CD4-positive, alpha-beta memory T cell (primary cell): ENCODE results near the gene PLEKHA3. TPM values are rescaled to one million over a fixed set of nuclear protein-coding genes. Genes with fewer than 3 reads are reported as not detected.
A peak's percentile ranks its signal among the peaks of the same experiment; 100 is the strongest.
"Not testable (repeated sequence)": the region's sequence is repeated elsewhere in the genome, so short reads cannot be mapped to it uniquely, and the experiment has no call there.

Source experiments
- CTCF ChIA-PET: fragments of 350-600 bp; sonication (Branson Sonifier 250); formaldehyde crosslinking; loops from one replicate; lab custom pipeline; 2021; ENCODE audit warnings: inconsistent platforms; ENCODE audit not compliant: partially characterized antibody; lab: Charles Lee
- POLR2A ChIA-PET: fragments of 350-600 bp; sonication (Branson Sonifier 250); formaldehyde crosslinking; loops from one replicate; lab custom pipeline; 2021; ENCODE audit not compliant: partially characterized antibody; lab: Charles Lee
- DNase-seq, 5 donors: peaks; one replicate each; pipeline versions ENCODE4 v3.0.0 to v3.0.0-alpha.2; 2020 to 2022; ENCODE audit warnings: mixed read lengths in 1 of 5
- H3K27ac ChIP-seq: one replicate; pipeline ENCODE4 v1.7.0; 2013; ENCODE audit warnings: low read depth, low read length
- H3K27me3 ChIP-seq: 2 replicates; pipeline ENCODE4 v1.7.0; 2013; ENCODE audit warnings: mild to moderate bottlenecking, low read length, moderate library complexity; ENCODE audit not compliant: insufficient read depth
- H3K36me3 ChIP-seq: 2 replicates; pipeline ENCODE4 v1.7.0; 2013; ENCODE audit warnings: mild to moderate bottlenecking, low read length, moderate library complexity; ENCODE audit not compliant: insufficient read depth
- H3K4me1 ChIP-seq: 2 replicates; pipeline ENCODE4 v1.7.0; 2013; ENCODE audit warnings: mild to moderate bottlenecking, low read length, moderate library complexity; ENCODE audit not compliant: insufficient read depth
- H3K4me3 ChIP-seq, 2 donors: one replicate each; pipeline ENCODE4 v1.7.0; 2013; ENCODE audit warnings: low read length in 2 of 2, mild to moderate bottlenecking in 1 of 2
- H3K9me3 ChIP-seq, 2 donors: one replicate each; pipeline ENCODE4 v1.7.0; 2013; ENCODE audit warnings: low read length in 2 of 2, control low read depth in 1 of 2; ENCODE audit not compliant: control insufficient read depth in 1 of 2
- H3K27ac Mint-ChIP-seq, 7 donors: one replicate each; pipeline ENCODE4 v1.8.0; 2020 to 2021; ENCODE audit warnings: mixed read lengths in 7 of 7, mild to moderate bottlenecking in 6 of 7, inconsistent platforms in 3 of 7, moderate library complexity in 3 of 7
- H3K27me3 Mint-ChIP-seq, 2 donors: one replicate each; pipeline ENCODE4 v1.8.0; 2020 to 2021; ENCODE audit warnings: mixed read lengths in 2 of 2
- H3K36me3 Mint-ChIP-seq, 2 donors: one replicate each; pipeline ENCODE4 v1.8.0; 2020 to 2021; ENCODE audit warnings: mixed read lengths in 2 of 2, inconsistent platforms in 1 of 2, mild to moderate bottlenecking in 1 of 2
- H3K4me1 Mint-ChIP-seq, 4 donors: one replicate each; pipeline ENCODE4 v1.8.0; 2020 to 2021; ENCODE audit warnings: mixed read lengths in 4 of 4, mild to moderate bottlenecking in 1 of 4
- H3K4me3 Mint-ChIP-seq, 8 donors: one replicate each; pipeline ENCODE4 v1.8.0; 2020 to 2021; ENCODE audit warnings: mixed read lengths in 8 of 8, mild to moderate bottlenecking in 7 of 8, moderate library complexity in 6 of 8, inconsistent platforms in 3 of 8
- H3K9me3 Mint-ChIP-seq, 8 donors: one replicate each; pipeline ENCODE4 v1.8.0; 2020 to 2021; ENCODE audit warnings: mixed read lengths in 8 of 8, mild to moderate bottlenecking in 5 of 8, inconsistent platforms in 3 of 8, moderate library complexity in 1 of 8
- intact Hi-C: fragments of 100-400 bp; cut with micrococcal nuclease; formaldehyde crosslinking; loops from one replicate; pipeline ENCODE4 v1.15.1; 2023
- polyA plus RNA-seq, 2 donors: library from polyadenylated mRNA; unstranded; fragments of 300-500 nt; fragmentation: Illumina TruSeq; gene quantifications; one replicate each; pipeline ENCODE4 v1.2.3, GENCODE V29; 2021
- total RNA-seq, 2 experiments: library from RNA; stranded (reverse); gene quantifications; one replicate each; pipeline ENCODE4 v1.2.3, GENCODE V29; 2021

The PLEKHA3 gene
- total and polyA plus RNA-seq, 4 experiments from 2014 or later: 28.8 to 35.8 (median 31.0) TPM

DNA sequence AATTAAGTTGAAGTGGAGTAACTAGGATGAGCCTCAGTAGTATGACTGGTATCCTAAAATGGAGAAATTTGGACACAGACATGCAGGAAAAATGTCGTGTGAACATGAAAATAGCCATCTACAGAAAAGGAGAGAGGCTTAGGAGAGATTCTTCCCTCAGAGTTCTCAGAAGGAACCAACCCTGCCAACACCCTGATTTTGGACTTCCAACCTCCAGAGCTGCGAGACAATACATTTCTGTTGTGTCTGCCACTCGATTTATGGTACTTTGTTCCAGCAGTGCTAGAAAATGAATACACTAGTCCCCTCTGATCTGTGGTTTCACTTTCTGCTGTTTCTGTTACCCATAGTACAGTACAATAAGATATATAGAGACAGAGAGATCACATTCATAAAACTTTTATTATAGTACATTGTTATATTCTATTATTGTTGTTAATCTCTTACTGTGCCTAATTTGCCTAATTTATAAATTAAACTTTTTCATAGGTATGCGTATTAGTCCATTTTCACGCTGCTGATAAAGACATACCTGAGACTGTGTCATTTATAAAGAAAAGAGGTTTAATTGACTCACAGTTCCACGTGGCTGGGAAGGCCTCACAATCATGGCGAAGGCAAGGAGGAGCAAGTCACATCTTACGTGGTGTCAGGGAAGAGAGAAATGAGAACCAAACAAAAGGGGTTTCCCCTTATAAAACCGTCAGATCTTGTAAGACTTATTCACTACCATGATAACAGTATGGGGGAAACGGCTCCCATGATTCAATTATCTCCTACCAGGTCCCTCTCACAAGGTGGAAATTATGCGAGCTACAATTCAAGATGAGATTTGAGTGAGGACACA lies 41.3 kb downstream of the PLEKHA3 start:
- intact Hi-C loops: loop anchor here (2.0 to 10.0 kb wide), 2 partner anchors 125 to 967 kb away; a partner anchor contains a TSS

GRCh38 chr2:178522950-178523595 lies 42.8 kb downstream of the PLEKHA3 start:
- Histone ChIP-seq H3K9me3 (no peaks in the 10 kb centered on the region), H3K36me3 (no peaks in the 10 kb centered on the region), H3K27me3 (no peaks in the 10 kb centered on the region), H3K4me1 (peaks cover 24% of the 10 kb centered on the region), H3K4me3 (peak overlapping the region; percentile 63 to 90), H3K27ac (peak overlapping the region; percentile 70)
- H3K36me3 Mint-ChIP-seq: peaks cover 3 to 20% of the 10 kb centered on the region in 2 donors
- intact Hi-C loops: loop anchor here (1.0 to 10.0 kb wide), 5 partner anchors 45 to 968 kb away; partner anchors contain the start of genes FKBP7, PJVK and PRKRA
- H3K4me1 Mint-ChIP-seq: peaks cover 25 to 61% (median 37%) of the 10 kb centered on the region in 4 donors
- H3K4me3 Mint-ChIP-seq: peak overlapping the region; percentile 91 to 96 (median 93)
- H3K9me3 Mint-ChIP-seq: peaks cover 0 to 2% (median 0%) of the 10 kb centered on the region in 8 donors
- peak; percentile 77 to 89 (median 83) for DNase-seq
- no peaks in the 10 kb centered on the region for H3K27me3 Mint-ChIP-seq
- H3K27ac Mint-ChIP-seq: peak overlapping the region; percentile 79 to 94 (median 93)
- ChIA-PET POLR2A (interaction anchor here (1.0 to 2.1 kb wide), 5 partner anchors 14 to 109 kb away, joined by 3 to 6 read pairs (median 4); partner anchors contain the start of genes PJVK and PRKRA), CTCF (interaction anchor here (1.1 to 3.2 kb wide), 9 partner anchors 12 to 126 kb away, joined by 3 to 11 read pairs (median 5); partner anchors contain the start of genes PJVK, PLEKHA3 and PRKRA)

More for the DNA sequence above, 41.3 kb downstream of the PLEKHA3 start:
- peak overlapping the region; percentile 23 to 93 (median 77) for H3K27ac Mint-ChIP-seq
- H3K27me3 Mint-ChIP-seq: no peaks in the 10 kb centered on the region
- H3K4me1 Mint-ChIP-seq: peaks cover 23 to 45% (median 33%) of the 10 kb centered on the region in 4 donors
- H3K27me3 ChIP-seq: no peaks in the 10 kb centered on the region
- no peaks in the 10 kb centered on the region for H3K36me3 ChIP-seq
- H3K36me3 Mint-ChIP-seq: peaks cover 0 to 17% of the 10 kb centered on the region in 2 donors
- POLR2A ChIA-PET: interaction anchor here (1.6 to 2.1 kb wide), 2 partner anchors 70 to 107 kb away, joined by 4 to 6 read pairs; partner anchors contain the start of genes PJVK and PRKRA
- H3K27ac ChIP-seq: no peak overlapping the region
- H3K4me1 ChIP-seq: peaks cover 24% of the 10 kb centered on the region
- CTCF ChIA-PET: interaction anchor here (0.7 to 3.2 kb wide), 6 partner anchors 10 to 124 kb away, joined by 3 to 11 read pairs (median 5); partner anchors contain the start of genes PJVK, PLEKHA3 and PRKRA
- DNase-seq: no peak
- peak overlapping the region; percentile 0 to 33 (median 12) for H3K4me3 Mint-ChIP-seq
- H3K9me3 Mint-ChIP-seq: peaks cover 0 to 2% (median 0%) of the 10 kb centered on the region in 8 donors
- no peak overlapping the region for H3K4me3 ChIP-seq
- no peaks in the 10 kb centered on the region for H3K9me3 ChIP-seq

- intact Hi-C loops: loop anchor here (1.0 to 10.0 kb wide), 5 partner anchors 45 to 969 kb away; partner anchors contain the start of genes FKBP7, PJVK and PRKRA
- Mint-ChIP-seq H3K27me3 (no peaks in the 10 kb centered on the region), H3K4me1 (peaks cover 25 to 62% (median 38%) of the 10 kb centered on the region in 4 donors), H3K36me3 (peaks cover 3 to 23% of the 10 kb centered on the region in 2 donors), H3K9me3 (peaks cover 0 to 2% (median 0%) of the 10 kb centered on the region in 8 donors), H3K27ac (peak overlapping the region; percentile 79 to 94 (median 93)), H3K4me3 (peak overlapping the region; percentile 91 to 96 (median 93))
- peak overlapping the region; percentile 63 to 90 for H3K4me3 ChIP-seq
- peak overlapping the region; percentile 70 for H3K27ac ChIP-seq
- H3K9me3 ChIP-seq: no peaks in the 10 kb centered on the region
- POLR2A ChIA-PET: interaction anchor here (1.0 to 2.1 kb wide), 4 partner anchors 14 to 109 kb away, joined by 3 to 6 read pairs (median 4); partner anchors contain the start of genes PJVK and PRKRA
- H3K4me1 ChIP-seq: peaks cover 24% of the 10 kb centered on the region
- H3K27me3 ChIP-seq: no peaks in the 10 kb centered on the region
- CTCF ChIA-PET: interaction anchor here (1.1 to 3.2 kb wide), 6 partner anchors 15 to 73 kb away, joined by 3 to 11 read pairs (median 4); partner anchors contain the start of genes PJVK, PLEKHA3 and PRKRA
- no peaks in the 10 kb centered on the region for H3K36me3 ChIP-seq
- DNase-seq: no peak
Measured at GRCh38 chr2:178523596-178524134, 43.4 kb downstream of the PLEKHA3 start.

GRCh38 chr2:178525010-178525409 lies 44.8 kb downstream of the PLEKHA3 start:
- CTCF ChIA-PET, H3K4me3 Mint-ChIP-seq: not testable (repeated sequence)

DNA sequence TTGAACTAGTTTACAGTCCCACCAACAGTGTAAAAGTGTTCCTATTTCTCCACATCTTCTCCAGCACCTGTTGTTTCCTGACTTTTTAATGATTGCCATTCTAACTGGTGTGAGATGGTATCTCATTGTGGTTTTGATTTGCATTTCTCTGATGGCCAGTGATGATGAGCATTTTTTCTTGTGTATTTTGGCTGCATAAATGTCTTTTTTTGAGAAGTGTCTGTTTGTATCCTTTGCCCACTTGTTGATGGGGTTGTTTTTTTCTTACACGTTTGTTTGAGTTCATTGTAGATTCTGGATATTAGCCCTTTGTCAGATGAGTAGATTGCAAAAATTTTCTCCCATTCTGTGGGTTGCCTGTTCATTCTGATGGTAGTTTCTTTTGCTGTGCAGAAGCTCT lies 45.2 kb downstream of the PLEKHA3 start:
- H3K27ac ChIP-seq, H3K27me3 ChIP-seq, CTCF ChIA-PET, H3K9me3 Mint-ChIP-seq, DNase-seq, H3K9me3 ChIP-seq, H3K36me3 ChIP-seq, H3K27me3 Mint-ChIP-seq, POLR2A ChIA-PET, H3K4me3 ChIP-seq: not testable (repeated sequence)
- H3K4me1 ChIP-seq: peaks cover 24% of the 10 kb centered on the region
- intact Hi-C loops: loop anchor here (10.0 kb wide), 1 partner anchor 971 kb away; a partner anchor contains a TSS
- Mint-ChIP-seq H3K4me1 (peaks cover 27 to 65% (median 41%) of the 10 kb centered on the region in 4 donors), H3K27ac (peak overlapping the region in 1 of 7 donors; percentile 2), H3K36me3 (peaks cover 3 to 27% of the 10 kb centered on the region in 2 donors), H3K4me3 (peak overlapping the region in 5 of 8 donors; percentile 1 to 55 (median 35))

More at GRCh38 chr2:178525010-178525409, 44.8 kb downstream of the PLEKHA3 start:
- H3K27me3 Mint-ChIP-seq, H3K4me3 ChIP-seq, H3K27me3 ChIP-seq, H3K9me3 Mint-ChIP-seq, H3K27ac Mint-ChIP-seq, DNase-seq, POLR2A ChIA-PET, H3K9me3 ChIP-seq, H3K27ac ChIP-seq, H3K36me3 ChIP-seq: not testable (repeated sequence)
- peaks cover 24% of the 10 kb centered on the region for H3K4me1 ChIP-seq
- intact Hi-C loops: loop anchor here (10.0 kb wide), 1 partner anchor 970 kb away; a partner anchor contains a TSS
- Mint-ChIP-seq H3K4me1 (peaks cover 25 to 62% (median 39%) of the 10 kb centered on the region in 4 donors), H3K36me3 (peaks cover 3 to 24% of the 10 kb centered on the region in 2 donors)

- Mint-ChIP-seq H3K27ac (no peak overlapping the region), H3K27me3 (no peaks in the 10 kb centered on the region), H3K4me1 (peaks cover 29 to 68% (median 44%) of the 10 kb centered on the region in 4 donors), H3K4me3 (no peak overlapping the region), H3K36me3 (peaks cover 10 to 35% of the 10 kb centered on the region in 2 donors), H3K9me3 (peaks cover 0 to 2% (median 0%) of the 10 kb centered on the region in 8 donors)
- DNase-seq: no peak
- H3K9me3 ChIP-seq: no peaks in the 10 kb centered on the region
- H3K27me3 ChIP-seq: no peaks in the 10 kb centered on the region
- no peak overlapping the region for H3K4me3 ChIP-seq
- ChIA-PET POLR2A (no interaction called here), CTCF (no interaction called here)
- intact Hi-C loops: loop anchor here (10.0 kb wide), 1 partner anchor 971 kb away; a partner anchor contains a TSS
- no peak overlapping the region for H3K27ac ChIP-seq
- no peaks in the 10 kb centered on the region for H3K36me3 ChIP-seq
- H3K4me1 ChIP-seq: peaks cover 24% of the 10 kb centered on the region
Measured at GRCh38 chr2:178526256-178526655, 46.0 kb downstream of the PLEKHA3 start.
